Neuronal stem cell (in vitro differentiated cells): ENCODE results near the gene ANP32B.

Experiments used
- DNase-seq: peaks from one replicate; pipeline ENCODE4 v3.0.0-alpha.2; 2013; ENCODE audit warnings: low spot score
- H2AFZ ChIP-seq: one replicate; pipeline ENCODE4 v1.6.1; 2013; ENCODE audit warnings: mild to moderate bottlenecking, low read length, inconsistent platforms
- H2AK5ac ChIP-seq: 2 replicates; pipeline ENCODE4 v1.6.1; 2013; ENCODE audit warnings: low read depth, mild to moderate bottlenecking, inconsistent platforms, low read length, moderate library complexity, mixed read lengths
- H2BK120ac ChIP-seq: 2 replicates; pipeline ENCODE4 v1.6.1; 2013; ENCODE audit warnings: low read depth, mild to moderate bottlenecking, inconsistent platforms, low read length, moderate library complexity, mixed read lengths
- H2BK12ac ChIP-seq: one replicate; pipeline ENCODE4 v1.6.1; 2013; ENCODE audit warnings: low read length, inconsistent platforms
- H2BK15ac ChIP-seq: 2 replicates; pipeline ENCODE4 v1.6.1; 2013; ENCODE audit warnings: mild to moderate bottlenecking, low read length, inconsistent platforms, mixed read lengths
- H2BK5ac ChIP-seq: one replicate; pipeline ENCODE4 v1.6.1; 2013; ENCODE audit warnings: inconsistent platforms, mild to moderate bottlenecking, low read length, moderate library complexity
- H3K14ac ChIP-seq: one replicate; pipeline ENCODE4 v1.6.1; 2013; ENCODE audit warnings: low read length, inconsistent platforms
- H3K18ac ChIP-seq: 2 replicates; pipeline ENCODE4 v1.6.1; 2013; ENCODE audit warnings: low read length, inconsistent platforms
- H3K23ac ChIP-seq: 2 replicates; pipeline ENCODE4 v1.6.1; 2013; ENCODE audit warnings: low read depth, mild to moderate bottlenecking, mixed read lengths, low read length, inconsistent platforms; ENCODE audit not compliant: poor library complexity
- H3K27ac ChIP-seq: replicated peaks from 3 replicates; pipeline ENCODE4 v1.5.1; 2013; ENCODE audit warnings: low read length, inconsistent platforms
- H3K27me3 ChIP-seq, 3 experiments: 2 replicates each; pipeline ENCODE4 v1.6.1; 2013; ENCODE audit warnings: low read length in 3 of 3, mild to moderate bottlenecking in 2 of 3, inconsistent platforms in 1 of 3, low read depth in 1 of 3, mixed read lengths in 1 of 3, moderate library complexity in 1 of 3; ENCODE audit not compliant: control insufficient read depth in 3 of 3, insufficient read depth in 3 of 3
- H3K36me3 ChIP-seq, 2 donors: replicated peaks in 1 of 2; 2 replicates each; pipeline ENCODE4 v1.6.1; 2013; ENCODE audit warnings: low read length in 2 of 2; ENCODE audit not compliant: control insufficient read depth in 2 of 2, insufficient read depth in 2 of 2
- H3K4ac ChIP-seq: 2 replicates; pipeline ENCODE4 v1.6.1; 2013; ENCODE audit warnings: inconsistent platforms, mild to moderate bottlenecking, low read length, moderate library complexity
- H3K4me1 ChIP-seq, 2 donors: 1 replicate in 1 of 2; 2 replicates in 1 of 2; pipeline ENCODE4 v1.6.1; 2013; ENCODE audit warnings: low read length in 2 of 2, low read depth in 1 of 2; ENCODE audit not compliant: control insufficient read depth in 2 of 2, insufficient read depth in 1 of 2
- H3K4me2 ChIP-seq: one replicate; pipeline ENCODE4 v1.6.1; 2013; ENCODE audit warnings: mild to moderate bottlenecking, low read length, inconsistent platforms; ENCODE audit not compliant: insufficient read depth, poor library complexity, severe bottlenecking
- H3K4me3 ChIP-seq, 2 donors: 2 replicates each; pipeline ENCODE4 v1.5.1; 2013; ENCODE audit warnings: low read length in 2 of 2, mild to moderate bottlenecking in 2 of 2, inconsistent platforms in 1 of 2, moderate library complexity in 1 of 2
- H3K79me1 ChIP-seq: one replicate; pipeline ENCODE4 v1.6.1; 2013; ENCODE audit warnings: low read depth, mild to moderate bottlenecking, inconsistent platforms, low read length, moderate library complexity
- H3K9ac ChIP-seq: one replicate; pipeline ENCODE4 v1.6.1; 2013; ENCODE audit warnings: mild to moderate bottlenecking, low read depth, low read length, inconsistent platforms; ENCODE audit not compliant: poor library complexity
- H3K9me3 ChIP-seq, 2 donors: replicated peaks in 1 of 2; 2 replicates each; pipeline versions ENCODE3 to v1.6.1; 2013; ENCODE audit warnings: low read length in 2 of 2, mild to moderate bottlenecking in 2 of 2, inconsistent platforms in 1 of 2, low read depth in 1 of 2, mixed read lengths in 1 of 2, moderate library complexity in 1 of 2; ENCODE audit not compliant: control insufficient read depth in 2 of 2, insufficient read depth in 1 of 2
- H4K8ac ChIP-seq: one replicate; pipeline ENCODE4 v1.6.1; 2013; ENCODE audit warnings: low read depth, mild to moderate bottlenecking, inconsistent platforms, low read length, moderate library complexity
- H4K91ac ChIP-seq: one replicate; pipeline ENCODE4 v1.6.1; 2013; ENCODE audit warnings: low read length, low read depth, mild to moderate bottlenecking, inconsistent platforms; ENCODE audit not compliant: poor library complexity
- WGBS, 2 donors: extraction: QIAGEN DNeasy Blood & Tissue Kit; methylation state at CpG; one replicate each; pipeline ENCODE4 v1.1.7; 2013; ENCODE audit warnings: missing lambda C conversion rate in 2 of 2, mixed read lengths in 1 of 2; ENCODE audit not compliant: insufficient read length in 2 of 2, insufficient replicate concordance in 1 of 2; ENCODE audit errors: extremely low coverage in 2 of 2; 5-methylcytosine and 5-hydroxymethylcytosine counted together

Gene ANP32B

DNA sequence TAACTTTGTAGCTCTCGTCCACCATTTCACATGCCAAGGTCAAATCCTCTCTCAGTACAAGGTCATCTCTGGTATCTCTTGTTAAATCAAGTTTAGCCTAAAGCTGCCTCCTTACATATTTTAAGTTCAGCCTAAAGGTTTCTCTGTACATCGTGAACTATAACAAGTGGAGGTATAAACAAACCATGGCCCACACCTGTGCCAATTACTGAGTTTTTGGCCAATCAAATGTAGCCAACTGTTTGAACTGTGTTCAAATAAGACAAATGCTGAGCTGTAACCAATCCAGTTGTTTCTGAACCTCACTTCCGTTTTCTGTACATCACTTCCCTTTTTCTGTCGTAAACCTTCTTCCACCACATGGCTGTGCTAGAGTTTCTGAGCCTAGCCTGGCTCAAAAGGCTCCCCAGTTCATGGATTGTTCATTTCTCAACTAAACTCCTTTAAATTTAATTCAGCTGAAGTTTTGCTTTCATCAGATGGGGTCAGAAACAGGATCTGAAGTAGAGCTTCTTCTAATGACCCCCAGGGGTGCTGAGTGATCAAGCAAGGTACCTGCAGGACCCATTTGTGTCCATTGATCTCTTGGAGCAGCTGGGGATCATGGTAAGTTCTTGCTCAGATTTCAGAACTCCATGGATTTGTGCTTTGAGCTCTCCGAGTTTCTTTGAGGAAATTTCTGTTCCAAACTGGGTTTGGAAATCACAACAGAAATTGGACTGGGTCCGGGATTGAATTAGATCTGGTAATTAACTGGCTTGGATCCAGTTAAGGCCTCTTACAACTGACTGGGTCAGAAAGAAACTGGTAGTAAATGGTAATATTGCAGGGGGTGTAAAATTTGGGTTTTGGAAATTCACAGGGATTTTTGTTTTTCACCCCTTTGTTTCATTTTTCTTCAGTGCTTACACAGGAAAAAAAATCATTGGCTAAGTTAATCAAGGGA, 62.4 kb downstream of the ANP32B start:
- no peak overlapping the region for H3K18ac ChIP-seq
- H4K91ac ChIP-seq = no peak overlapping the region
- no peak overlapping the region for H3K27ac ChIP-seq
- no peak overlapping the region for H2BK120ac ChIP-seq
- no peaks in the 10 kb centered on the region for H3K4me1 ChIP-seq
- no peak overlapping the region for H3K4me2 ChIP-seq
- no peaks in the 10 kb centered on the region for H3K9me3 ChIP-seq
- no peak overlapping the region for H2BK12ac ChIP-seq
- H2BK5ac ChIP-seq = no peak overlapping the region
- DNase-seq = no peak
- H2BK15ac ChIP-seq = no peak overlapping the region
- H3K9ac ChIP-seq = no peak overlapping the region
- no peak overlapping the region for H2AK5ac ChIP-seq
- no peaks in the 10 kb centered on the region for H3K79me1 ChIP-seq
- H2AFZ ChIP-seq = peak overlapping the region; percentile 30
- H3K36me3 ChIP-seq = no peaks in the 10 kb centered on the region
- no CpG with 5 or more reads among the region's 6 CpGs for WGBS, 2 donors
- H3K27me3 ChIP-seq = peaks cover 0 to under 1% (median 0%) of the 10 kb centered on the region in 3 experiments
- no peak overlapping the region for H3K23ac ChIP-seq
- no peak overlapping the region for H3K14ac ChIP-seq
- no peak overlapping the region for H3K4me3 ChIP-seq
- H3K4ac ChIP-seq = no peak overlapping the region
- no peak overlapping the region for H4K8ac ChIP-seq

DNA sequence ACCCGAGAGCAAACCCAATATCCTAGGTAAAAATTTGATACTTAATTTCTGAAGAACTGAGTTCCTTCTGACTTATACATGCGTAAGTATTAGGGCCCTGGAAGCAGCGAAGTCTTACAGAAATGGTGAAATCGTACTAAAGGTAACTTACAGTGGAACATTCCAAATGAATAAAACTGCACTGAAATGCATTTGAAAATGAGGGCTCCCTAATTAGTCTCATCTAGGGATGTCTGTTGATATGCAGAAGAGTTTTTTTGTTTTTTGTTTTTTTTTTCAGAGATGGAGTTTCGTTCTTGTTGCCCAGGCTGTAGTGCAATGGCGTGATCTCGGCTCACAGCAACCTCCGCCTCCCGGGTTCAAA, 63.0 kb downstream of the ANP32B start:
- no peak overlapping the region for H3K9ac ChIP-seq
- no CpG with 5 or more reads among the region's 9 CpGs for WGBS, 2 donors

DNA sequence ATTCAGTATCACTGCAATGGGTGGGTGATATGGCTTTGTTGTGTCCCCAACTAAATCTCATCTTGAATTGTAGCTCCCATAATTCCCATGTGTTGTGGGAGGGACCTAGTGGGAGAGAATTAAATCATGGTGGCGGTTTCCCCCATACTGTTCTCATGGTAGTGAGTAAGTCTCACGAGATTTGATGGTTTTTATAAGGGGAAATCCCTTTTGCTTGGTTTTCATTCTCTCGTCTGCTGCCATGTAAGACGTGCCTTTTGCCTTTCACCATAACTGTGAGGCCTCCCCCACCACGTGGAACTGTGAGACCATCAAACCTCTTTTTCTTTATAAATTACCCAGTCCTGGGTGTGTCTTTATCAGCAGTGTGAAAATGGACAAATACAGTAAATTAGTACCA, 63.9 kb downstream of the ANP32B start:
- H3K4me3 ChIP-seq = no peak overlapping the region
- H3K14ac ChIP-seq = no peak overlapping the region
- H2AK5ac ChIP-seq = no peak overlapping the region
- H3K79me1 ChIP-seq = no peaks in the 10 kb centered on the region
- peaks cover 0 to 11% (median 0%) of the 10 kb centered on the region in 3 experiments for H3K27me3 ChIP-seq
- H3K9me3 ChIP-seq = no peaks in the 10 kb centered on the region
- H2BK15ac ChIP-seq = no peak overlapping the region
- no peak overlapping the region for H2BK5ac ChIP-seq
- H3K23ac ChIP-seq = no peak overlapping the region
- H3K9ac ChIP-seq = no peak overlapping the region
- H2BK12ac ChIP-seq = no peak overlapping the region
- no peak overlapping the region for H2BK120ac ChIP-seq
- H3K18ac ChIP-seq = no peak overlapping the region
- DNase-seq = no peak
- H3K4me1 ChIP-seq = no peaks in the 10 kb centered on the region
- H4K8ac ChIP-seq = no peak overlapping the region
- H2AFZ ChIP-seq = no peak overlapping the region
- no peak overlapping the region for H3K4ac ChIP-seq
- H3K4me2 ChIP-seq = no peak overlapping the region
- H4K91ac ChIP-seq = no peak overlapping the region
- no peak overlapping the region for H3K27ac ChIP-seq
- no peaks in the 10 kb centered on the region for H3K36me3 ChIP-seq
- no CpG with 5 or more reads among the region's 5 CpGs for WGBS, 2 donors

More for the DNA sequence above, 63.0 kb downstream of the ANP32B start:
- no peak overlapping the region for H2BK15ac ChIP-seq
- H3K4me1 ChIP-seq = no peaks in the 10 kb centered on the region
- no peak overlapping the region for H3K14ac ChIP-seq
- no peak overlapping the region for H3K4me3 ChIP-seq
- H3K79me1 ChIP-seq = no peaks in the 10 kb centered on the region
- no peak overlapping the region for H4K91ac ChIP-seq
- H3K18ac ChIP-seq = no peak overlapping the region
- H3K36me3 ChIP-seq = no peaks in the 10 kb centered on the region
- no peak overlapping the region for H3K23ac ChIP-seq
- H2BK120ac ChIP-seq = no peak overlapping the region
- H3K4ac ChIP-seq = no peak overlapping the region
- H4K8ac ChIP-seq = no peak overlapping the region
- H3K4me2 ChIP-seq = no peak overlapping the region
- peaks cover 0 to 4% (median 0%) of the 10 kb centered on the region in 3 experiments for H3K27me3 ChIP-seq
- no peak overlapping the region for H3K27ac ChIP-seq
- no peak overlapping the region for H2BK12ac ChIP-seq
- H3K9me3 ChIP-seq = no peaks in the 10 kb centered on the region
- no peak for DNase-seq
- H2BK5ac ChIP-seq = no peak overlapping the region
- H2AFZ ChIP-seq = no peak overlapping the region
- H2AK5ac ChIP-seq = no peak overlapping the region

DNA sequence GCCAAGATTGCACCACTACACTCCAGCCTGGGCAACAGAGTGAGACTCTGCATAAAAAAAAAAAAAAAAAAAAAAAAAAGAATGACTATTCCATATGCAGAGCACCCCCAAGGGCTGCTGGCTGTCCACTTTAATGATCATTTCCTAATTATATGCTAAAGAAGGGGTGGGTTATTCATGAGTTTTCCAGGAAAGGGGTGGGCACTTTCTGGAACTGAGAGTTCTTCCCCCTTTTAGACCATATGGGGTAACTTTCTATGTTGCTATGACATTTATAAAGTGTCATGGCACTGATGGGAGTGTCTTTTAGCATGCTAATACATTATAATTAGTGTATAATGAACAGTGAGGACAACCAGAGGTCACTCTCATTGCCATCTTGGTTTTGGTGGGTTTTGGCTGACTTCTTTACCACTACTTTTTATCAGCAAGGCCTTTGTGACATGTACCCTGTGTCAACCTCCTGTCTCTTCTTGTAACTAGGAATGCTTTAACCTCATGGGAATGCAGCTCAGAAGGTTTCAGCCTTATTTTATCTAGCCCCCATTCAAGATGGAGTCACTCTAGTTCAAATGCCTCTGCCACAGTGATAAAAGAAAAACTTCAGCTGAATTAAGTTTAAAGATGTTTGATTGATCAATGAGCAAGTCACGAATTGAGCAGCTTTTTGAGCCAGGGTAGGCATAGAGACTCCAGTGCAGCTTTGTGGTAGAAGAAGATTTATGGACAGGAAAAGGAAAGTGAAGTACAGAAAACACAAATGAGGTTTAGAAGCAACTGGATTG, 66.3 kb downstream of the ANP32B start:
- Histone ChIP-seq H3K36me3 (no peaks in the 10 kb centered on the region), H3K14ac (no peak overlapping the region), H3K27me3 (peaks cover 0 to 27% (median 0%) of the 10 kb centered on the region in 3 experiments), H4K91ac (no peak overlapping the region), H3K23ac (no peak overlapping the region), H3K4ac (no peak overlapping the region), H3K9me3 (no peaks in the 10 kb centered on the region), H2BK5ac (no peak overlapping the region), H2AFZ (peak overlapping the region; percentile 1), H3K9ac (no peak overlapping the region), H3K4me3 (no peak overlapping the region), H2BK12ac (no peak overlapping the region), H3K18ac (no peak overlapping the region), H3K79me1 (no peaks in the 10 kb centered on the region), H2BK15ac (no peak overlapping the region), H3K4me2 (no peak overlapping the region), H3K27ac (no peak overlapping the region), H3K4me1 (no peaks in the 10 kb centered on the region), H4K8ac (no peak overlapping the region), H2AK5ac (no peak overlapping the region), H2BK120ac (no peak overlapping the region)
- no CpG with 5 or more reads among the region's 1 CpG for WGBS, 2 donors
- DNase-seq = no peak
